GM21447 (cell line): ENCODE measurements around the gene SCRN1.
A peak's percentile ranks its signal among the peaks of the same experiment; 100 is the strongest.

Experiments used
- ATAC-seq: cut with Tn5 transposase; IDR thresholded peaks from one replicate; pipeline ENCODE4 v1.9.1; 2021; ENCODE audit not compliant: unreplicated experiment

Gene SCRN1

GRCh38 chr7:30005464-30005863 is 15.9 kb upstream of the SCRN1 start:
- no peak for ATAC-seq

- no peak for ATAC-seq
Measured at GRCh38 chr7:30003098-30003497, 13.5 kb upstream of the SCRN1 start.

- no peak for ATAC-seq
Measured at GRCh38 chr7:30001998-30002397, 12.4 kb upstream of the SCRN1 start.

GRCh38 chr7:29998489-29998888 is 8.9 kb upstream of the SCRN1 start:
- no peak for ATAC-seq

GRCh38 chr7:29996321-29996720 is 6.7 kb upstream of the SCRN1 start:
- no peak for ATAC-seq

- ATAC-seq: no peak
Measured at GRCh38 chr7:29995652-29996051, 6.1 kb upstream of the SCRN1 start.

GRCh38 chr7:29993140-29993539 is 3.5 kb upstream of the SCRN1 start:
- no peak for ATAC-seq

GRCh38 chr7:29991937-29992336 is 2.3 kb upstream of the SCRN1 start:
- no peak for ATAC-seq

- no peak for ATAC-seq
Measured at GRCh38 chr7:29990931-29991330, 1.3 kb upstream of the SCRN1 start.

GRCh38 chr7:29988424-29989256 is 961 bp downstream of the SCRN1 start:
- peak; percentile 37 for ATAC-seq

- ATAC-seq: no peak
Measured at GRCh38 chr7:29987811-29988317, 1.7 kb downstream of the SCRN1 start.

- ATAC-seq: no peak
Measured at GRCh38 chr7:29987083-29987482, 2.5 kb downstream of the SCRN1 start.

- ATAC-seq: no peak
Measured at GRCh38 chr7:29980151-29980550, 9.4 kb downstream of the SCRN1 start.

- no peak for ATAC-seq
Measured at GRCh38 chr7:29977886-29978651, 11.5 kb downstream of the SCRN1 start.

GRCh38 chr7:29976673-29977415 is 12.8 kb downstream of the SCRN1 start:
- ATAC-seq: no peak

- ATAC-seq: no peak
Measured at GRCh38 chr7:29976266-29976665, 13.3 kb downstream of the SCRN1 start.

GRCh38 chr7:29975561-29975960 is 14.0 kb downstream of the SCRN1 start:
- no peak for ATAC-seq

- ATAC-seq: no peak
Measured at GRCh38 chr7:29974286-29974685, 15.3 kb downstream of the SCRN1 start.

- ATAC-seq: no peak
Measured at GRCh38 chr7:29972315-29972669, 17.3 kb downstream of the SCRN1 start.

GRCh38 chr7:29971566-29972314 is 17.9 kb downstream of the SCRN1 start:
- ATAC-seq: no peak

GRCh38 chr7:29970158-29970557 is 19.4 kb downstream of the SCRN1 start:
- ATAC-seq: no peak
